T-cell (primary cell): ENCODE results near the gene PPP1R13B. TPM values are rescaled to one million over a fixed set of nuclear protein-coding genes. Genes with fewer than 3 reads are reported as not detected.
"Not testable (repeated sequence)": the region's sequence is repeated elsewhere in the genome, so short reads cannot be mapped to it uniquely, and the experiment has no call there.

Source experiments
- ATAC-seq, 4 experiments: fragments of 200-7000 bp in 3 of 4; fragments of 150-1000 bp in 1 of 4; cut with Tn5 transposase; replicated peaks in 1 of 4; 1 replicate in 3 of 4; 2 replicates in 1 of 4; pipeline ENCODE4 v1.10.0; 2021; ENCODE audit warnings: moderate library complexity in 3 of 4, mild to moderate bottlenecking in 2 of 4, moderate number of reproducible peaks in 1 of 4
- CTCF ChIA-PET, 2 donors: fragments of 300-600 bp; sonication (Branson Sonifier 250); formaldehyde crosslinking; loops; one replicate each; lab custom pipeline; 2022; ENCODE audit warnings: antibody characterized with exemption in 2 of 2; lab: Charles Lee
- POLR2A ChIA-PET, 2 donors: fragments of 300-600 bp; sonication (Branson Sonifier 250); formaldehyde crosslinking; loops; one replicate each; lab custom pipeline; 2022; ENCODE audit warnings: antibody characterized with exemption in 2 of 2; lab: Charles Lee
- DNase-seq, 35 experiments: peaks; one replicate each; pipeline versions ENCODE4 v3.0.0 to v3.0.0-alpha.2; 2013 to 2023
- H3K27ac ChIP-seq: one replicate; pipeline ENCODE4 v1.5.1; 2013; ENCODE audit warnings: low read length
- H3K27me3 ChIP-seq, 2 experiments: replicated peaks in 1 of 2; 1 replicate in 1 of 2; 2 replicates in 1 of 2; pipeline versions ENCODE4 v1.6.1 to v1.7.0; 2013; ENCODE audit warnings: low read length in 1 of 2, mixed read lengths in 1 of 2; ENCODE audit not compliant: control insufficient read depth in 2 of 2, insufficient read depth in 2 of 2; ENCODE audit errors: extremely low read depth in 1 of 2
- H3K36me3 ChIP-seq, 2 donors: 1 replicate in 1 of 2; 2 replicates in 1 of 2; pipeline versions ENCODE4 v1.6.1 to v1.7.0; 2013; ENCODE audit warnings: low read length in 1 of 2; ENCODE audit not compliant: control insufficient read depth in 2 of 2, insufficient read depth in 1 of 2; ENCODE audit errors: extremely low read depth in 1 of 2
- H3K4me1 ChIP-seq, 2 experiments: 1 replicate in 1 of 2; 2 replicates in 1 of 2; pipeline versions ENCODE4 v1.6.1 to v1.7.0; 2013; ENCODE audit warnings: low read length in 2 of 2, mixed read lengths in 1 of 2; ENCODE audit not compliant: insufficient read depth in 2 of 2, control insufficient read depth in 1 of 2; ENCODE audit errors: extremely low read depth in 1 of 2
- H3K4me3 ChIP-seq, 2 donors: 1 replicate in 1 of 2; 2 replicates in 1 of 2; pipeline versions ENCODE4 v1.5.1 to v1.7.0; 2013; ENCODE audit warnings: mild to moderate bottlenecking in 2 of 2, low read length in 1 of 2, moderate library complexity in 1 of 2; ENCODE audit not compliant: control insufficient read depth in 1 of 2; ENCODE audit errors: extremely low read depth in 1 of 2
- H3K9me3 ChIP-seq: 2 replicates; pipeline ENCODE4 v1.7.0; 2013
- H3K27ac Mint-ChIP-seq, 2 donors: one replicate each; pipeline ENCODE4 v1.8.0; 2020 to 2021; ENCODE audit warnings: mild to moderate bottlenecking in 2 of 2, mixed read lengths in 2 of 2
- H3K27me3 Mint-ChIP-seq, 2 donors: one replicate each; pipeline ENCODE4 v1.8.0; 2021 to 2022; ENCODE audit warnings: mixed read lengths in 2 of 2
- H3K36me3 Mint-ChIP-seq: one replicate; pipeline ENCODE4 v1.8.0; 2021; ENCODE audit warnings: mixed read lengths
- H3K4me1 Mint-ChIP-seq, 3 donors: one replicate each; pipeline ENCODE4 v1.8.0; 2020 to 2022; ENCODE audit warnings: mixed read lengths in 3 of 3, mild to moderate bottlenecking in 1 of 3
- H3K4me3 Mint-ChIP-seq, 3 donors: one replicate each; pipeline ENCODE4 v1.8.0; 2020 to 2022; ENCODE audit warnings: mild to moderate bottlenecking in 3 of 3, mixed read lengths in 3 of 3, moderate library complexity in 3 of 3
- H3K9me3 Mint-ChIP-seq, 3 donors: one replicate each; pipeline ENCODE4 v1.8.0; 2020 to 2022; ENCODE audit warnings: mixed read lengths in 3 of 3
- WGBS: methylation state at CpG from one replicate; pipeline ENCODE4 v1.1.5; 2013; ENCODE audit warnings: missing lambda C conversion rate; ENCODE audit not compliant: insufficient coverage; 5-methylcytosine and 5-hydroxymethylcytosine counted together
- total RNA-seq, 35 experiments: library from RNA in 6 of 35; stranded (reverse) in 6 of 35; fragments of 120-200 nt in 1 of 35; gene quantifications; one replicate each; pipeline versions ENCODE4 v1.2.1 to v1.2.4 and lab custom pipeline; 2013 to 2026

PPP1R13B gene
- total RNA-seq, 5 donors from 2014 or later (not counting 1 experiment from before 2014, with no cell fraction given) = 23.8 to 32.4 (median 29.9) TPM

DNA sequence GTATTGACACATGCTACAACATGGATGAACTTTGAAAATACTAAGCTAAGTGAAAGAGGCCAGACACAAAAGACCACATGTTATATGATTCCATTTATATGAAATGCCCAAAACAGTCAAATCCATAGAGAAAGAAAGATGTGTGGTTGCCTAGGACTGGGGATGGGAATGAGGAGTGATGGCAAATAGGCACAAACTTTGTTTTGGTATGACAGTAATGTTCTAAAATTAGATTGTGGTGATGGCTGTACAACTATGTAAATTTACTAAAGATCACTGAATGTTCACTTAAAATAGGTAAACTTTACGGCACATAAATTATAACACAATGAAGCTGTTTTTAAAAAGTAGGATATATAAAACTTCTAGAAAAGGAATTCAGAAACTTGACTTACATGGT is 41.7 kb downstream of the PPP1R13B start:
- H3K4me1 ChIP-seq = no peaks in the 10 kb centered on the region
- H3K4me3 ChIP-seq = no peak overlapping the region
- Mint-ChIP-seq H3K4me1 (peaks cover 7 to 31% (median 13%) of the 10 kb centered on the region in 3 donors), H3K9me3 (no peaks in the 10 kb centered on the region), H3K4me3 (no peak overlapping the region), H3K36me3 (no peaks in the 10 kb centered on the region), H3K27me3 (no peaks in the 10 kb centered on the region), H3K27ac (no peak overlapping the region)
- no peaks in the 10 kb centered on the region for H3K36me3 ChIP-seq
- no peaks in the 10 kb centered on the region for H3K27me3 ChIP-seq
- no peak for ATAC-seq
- ChIA-PET CTCF (interaction anchor here (0.7 to 2.1 kb wide), 5 partner anchors 8 to 272 kb away, joined by 3 to 13 read pairs (median 5); no protein-coding TSS in a partner anchor), POLR2A (interaction anchor here (0.5 to 0.6 kb wide), 2 partner anchors 12 to 14 kb away, joined by 3 read pairs; no protein-coding TSS in a partner anchor)
- DNase-seq = no peak
- WGBS = no CpG with 5 or more reads among the region's 1 CpG
- H3K9me3 ChIP-seq = no peaks in the 10 kb centered on the region
- no peak overlapping the region for H3K27ac ChIP-seq

DNA sequence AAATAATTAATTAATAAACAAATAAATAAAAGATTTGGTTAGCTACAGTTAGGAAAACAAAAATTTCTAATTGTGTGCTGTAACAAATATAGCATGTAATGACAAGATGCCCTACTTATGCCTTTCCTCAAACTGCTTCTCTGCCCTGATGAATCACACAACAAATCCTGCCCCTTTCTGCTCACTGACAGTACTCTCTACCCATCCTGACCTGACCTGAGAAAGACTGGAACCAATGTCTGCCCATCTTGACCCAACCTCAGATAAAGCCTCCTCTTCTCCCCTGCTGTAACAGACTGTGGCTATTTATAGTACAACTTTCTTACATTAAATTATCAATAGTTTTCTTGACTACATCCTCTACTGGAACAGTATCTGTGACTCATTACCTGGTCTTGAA is 43.7 kb downstream of the PPP1R13B start:
- ATAC-seq = no peak
- Histone ChIP-seq H3K27me3 (no peaks in the 10 kb centered on the region), H3K4me3 (no peak overlapping the region), H3K27ac (no peak overlapping the region), H3K4me1 (no peaks in the 10 kb centered on the region), H3K9me3 (no peaks in the 10 kb centered on the region), H3K36me3 (no peaks in the 10 kb centered on the region)
- Mint-ChIP-seq H3K9me3 (no peaks in the 10 kb centered on the region), H3K27ac (no peak overlapping the region), H3K4me3 (no peak overlapping the region), H3K36me3 (no peaks in the 10 kb centered on the region), H3K4me1 (peaks cover 7 to 31% (median 13%) of the 10 kb centered on the region in 3 donors), H3K27me3 (no peaks in the 10 kb centered on the region)
- POLR2A ChIA-PET = interaction anchor here in 1 of 2 donors (0.5 kb wide), 1 partner anchor 14 kb away, joined by 4 read pairs; no protein-coding TSS in a partner anchor
- CTCF ChIA-PET = interaction anchor here in 1 of 2 donors (0.8 kb wide), 1 partner anchor 15 kb away, joined by 3 read pairs; no protein-coding TSS in a partner anchor
- no peak for DNase-seq

DNA sequence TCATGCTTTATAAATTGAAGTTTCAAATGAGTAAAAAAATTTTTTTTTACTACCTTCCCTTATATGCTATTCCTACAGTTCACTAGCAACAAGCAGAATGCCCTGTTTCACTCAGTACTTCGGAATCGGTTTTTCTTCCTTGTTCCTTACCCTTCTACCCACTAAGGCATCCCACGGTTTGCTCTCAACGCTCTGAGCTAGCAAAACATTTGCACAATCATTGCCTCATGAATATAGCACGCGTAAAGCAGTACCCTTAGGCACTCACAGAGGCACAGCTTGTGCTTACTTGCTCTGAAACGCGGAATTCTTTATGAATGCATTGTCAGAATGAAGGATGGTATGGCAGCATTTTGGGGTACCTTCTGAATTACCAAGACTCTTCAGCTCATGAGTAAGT is 45.0 kb downstream of the PPP1R13B start:
- Histone ChIP-seq H3K27ac (no peak overlapping the region), H3K27me3 (no peaks in the 10 kb centered on the region), H3K4me3 (no peak overlapping the region), H3K36me3 (no peaks in the 10 kb centered on the region), H3K4me1 (no peaks in the 10 kb centered on the region), H3K9me3 (no peaks in the 10 kb centered on the region)
- WGBS = 92% methylated on average over 5 of the region's 8 CpGs
- Mint-ChIP-seq H3K4me3 (no peak overlapping the region), H3K27me3 (no peaks in the 10 kb centered on the region), H3K27ac (no peak overlapping the region), H3K36me3 (peaks cover under 1% of the 10 kb centered on the region), H3K9me3 (no peaks in the 10 kb centered on the region), H3K4me1 (peaks cover 7 to 29% (median 13%) of the 10 kb centered on the region in 3 donors)
- CTCF ChIA-PET = interaction anchor here (0.5 to 0.6 kb wide), 2 partner anchors 102 to 616 kb away, joined by 3 to 4 read pairs; no protein-coding TSS in a partner anchor
- DNase-seq (no peak), ATAC-seq (no peak)
- POLR2A ChIA-PET = interaction anchor here in 1 of 2 donors (0.5 kb wide), 1 partner anchor 215 kb away, joined by 3 read pairs; no protein-coding TSS in a partner anchor

DNA sequence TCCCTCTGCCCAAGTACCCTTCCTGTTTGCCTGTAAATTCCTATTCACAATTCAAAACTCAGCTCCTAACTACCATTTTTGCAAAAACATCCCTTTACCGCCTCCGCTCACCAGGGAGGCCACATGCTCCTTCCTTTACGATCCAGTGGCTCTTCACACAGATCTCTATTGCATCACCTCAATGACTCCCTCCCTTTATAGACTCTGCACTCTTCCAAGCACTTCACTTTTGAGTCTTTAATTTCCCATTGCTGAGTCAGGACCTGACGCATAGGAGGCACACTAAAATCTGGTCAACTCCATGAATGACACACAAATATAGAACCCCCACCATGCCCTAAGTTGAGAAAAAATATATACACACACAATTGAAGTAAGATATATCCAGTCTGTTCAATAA is 45.9 kb downstream of the PPP1R13B start:
- Mint-ChIP-seq H3K27me3 (no peaks in the 10 kb centered on the region), H3K4me1 (peaks cover under 1 to 20% (median 5%) of the 10 kb centered on the region in 3 donors), H3K4me3 (no peak overlapping the region), H3K9me3 (no peaks in the 10 kb centered on the region), H3K36me3 (peaks cover 3% of the 10 kb centered on the region), H3K27ac (no peak overlapping the region)
- no peaks in the 10 kb centered on the region for H3K36me3 ChIP-seq
- DNase-seq (no peak), ATAC-seq (no peak)
- H3K4me3 ChIP-seq = no peak overlapping the region
- ChIA-PET POLR2A (interaction anchor here in 1 of 2 donors (0.5 kb wide), 1 partner anchor 209 kb away, joined by 3 read pairs; no protein-coding TSS in a partner anchor), CTCF (interaction anchor here in 1 of 2 donors (0.6 kb wide), 1 partner anchor 11 kb away, joined by 8 read pairs; no protein-coding TSS in a partner anchor)
- H3K27me3 ChIP-seq = no peaks in the 10 kb centered on the region
- no peaks in the 10 kb centered on the region for H3K9me3 ChIP-seq
- no peaks in the 10 kb centered on the region for H3K4me1 ChIP-seq
- H3K27ac ChIP-seq = no peak overlapping the region
- WGBS = 90% methylated on average over 3 of the region's 4 CpGs

DNA sequence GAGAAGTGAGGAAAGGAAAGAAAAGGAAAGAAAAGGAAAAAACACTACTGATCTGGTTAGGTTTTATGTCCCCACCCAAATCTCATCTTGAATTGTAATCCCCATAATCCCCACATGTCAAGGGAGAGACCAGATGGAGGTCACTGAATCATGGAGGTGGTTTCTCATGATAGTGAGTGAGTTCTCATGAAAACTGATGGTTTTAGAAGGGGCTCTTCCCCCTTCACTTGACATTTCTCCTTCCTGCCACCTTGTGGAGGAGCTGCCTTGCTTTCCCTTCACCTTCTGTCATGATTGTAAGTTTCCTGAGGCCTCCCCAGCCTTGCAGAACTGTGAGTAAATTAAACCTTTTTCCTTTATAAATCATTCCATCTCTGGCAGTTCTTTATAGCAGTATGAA is 54.2 kb downstream of the PPP1R13B start:
- ATAC-seq, H3K4me3 ChIP-seq, H3K36me3 ChIP-seq, H3K4me1 ChIP-seq, H3K4me3 Mint-ChIP-seq, H3K4me1 Mint-ChIP-seq, POLR2A ChIA-PET, H3K27me3 Mint-ChIP-seq, H3K27ac Mint-ChIP-seq, H3K27ac ChIP-seq, CTCF ChIA-PET, H3K9me3 Mint-ChIP-seq, H3K27me3 ChIP-seq, DNase-seq, H3K9me3 ChIP-seq: not testable (repeated sequence)
- peaks cover 28% of the 10 kb centered on the region for H3K36me3 Mint-ChIP-seq

DNA sequence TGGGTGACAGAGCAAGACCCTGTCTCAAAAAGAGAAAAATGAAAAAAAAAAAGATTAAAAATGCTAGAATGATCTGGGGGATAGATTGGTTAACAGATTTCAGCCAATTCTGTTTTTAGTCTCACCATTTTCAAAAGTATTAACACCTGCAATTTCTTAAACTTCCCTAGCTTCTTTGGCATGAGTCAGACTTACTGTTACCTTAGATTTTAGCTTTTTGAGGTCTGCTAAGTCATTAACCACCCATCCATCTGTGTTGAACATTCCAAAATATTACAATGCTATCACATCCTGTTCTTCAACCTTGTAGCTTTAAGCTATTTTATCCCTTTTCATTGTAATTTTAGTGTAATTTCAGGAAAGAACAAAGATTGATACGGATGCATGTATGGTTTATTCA is 59.3 kb downstream of the PPP1R13B start:
- Mint-ChIP-seq H3K27ac (no peak overlapping the region), H3K4me3 (no peak overlapping the region), H3K27me3 (no peaks in the 10 kb centered on the region), H3K36me3 (peaks cover 20% of the 10 kb centered on the region), H3K4me1 (no peaks in the 10 kb centered on the region), H3K9me3 (no peaks in the 10 kb centered on the region)
- H3K36me3 ChIP-seq = peaks cover 4 to 10% of the 10 kb centered on the region in 2 donors
- no peak overlapping the region for H3K4me3 ChIP-seq
- ChIA-PET CTCF (interaction anchor here in 1 of 2 donors (0.6 to 0.7 kb wide), 3 partner anchors 89 to 1413 kb away, joined by 3 to 5 read pairs (median 4); no protein-coding TSS in a partner anchor), POLR2A (no interaction called here)
- DNase-seq (no peak), ATAC-seq (no peak)
- H3K9me3 ChIP-seq = no peaks in the 10 kb centered on the region
- H3K4me1 ChIP-seq = no peaks in the 10 kb centered on the region
- H3K27me3 ChIP-seq = no peaks in the 10 kb centered on the region
- no CpG with 5 or more reads among the region's 1 CpG for WGBS
- H3K27ac ChIP-seq = no peak overlapping the region
